IPS-11a (cell line): ENCODE measurements around the gene WDR5B.
A peak's percentile ranks its signal among the peaks of the same experiment; 100 is the strongest.
"Not testable (repeated sequence)": the region's sequence is repeated elsewhere in the genome, so short reads cannot be mapped to it uniquely, and the experiment has no call there.

Experiments used
- H3K4me3 ChIP-seq: one replicate; pipeline ENCODE4 v1.5.1; 2013; ENCODE audit warnings: low read depth, low read length, control low read depth

The WDR5B gene

DNA sequence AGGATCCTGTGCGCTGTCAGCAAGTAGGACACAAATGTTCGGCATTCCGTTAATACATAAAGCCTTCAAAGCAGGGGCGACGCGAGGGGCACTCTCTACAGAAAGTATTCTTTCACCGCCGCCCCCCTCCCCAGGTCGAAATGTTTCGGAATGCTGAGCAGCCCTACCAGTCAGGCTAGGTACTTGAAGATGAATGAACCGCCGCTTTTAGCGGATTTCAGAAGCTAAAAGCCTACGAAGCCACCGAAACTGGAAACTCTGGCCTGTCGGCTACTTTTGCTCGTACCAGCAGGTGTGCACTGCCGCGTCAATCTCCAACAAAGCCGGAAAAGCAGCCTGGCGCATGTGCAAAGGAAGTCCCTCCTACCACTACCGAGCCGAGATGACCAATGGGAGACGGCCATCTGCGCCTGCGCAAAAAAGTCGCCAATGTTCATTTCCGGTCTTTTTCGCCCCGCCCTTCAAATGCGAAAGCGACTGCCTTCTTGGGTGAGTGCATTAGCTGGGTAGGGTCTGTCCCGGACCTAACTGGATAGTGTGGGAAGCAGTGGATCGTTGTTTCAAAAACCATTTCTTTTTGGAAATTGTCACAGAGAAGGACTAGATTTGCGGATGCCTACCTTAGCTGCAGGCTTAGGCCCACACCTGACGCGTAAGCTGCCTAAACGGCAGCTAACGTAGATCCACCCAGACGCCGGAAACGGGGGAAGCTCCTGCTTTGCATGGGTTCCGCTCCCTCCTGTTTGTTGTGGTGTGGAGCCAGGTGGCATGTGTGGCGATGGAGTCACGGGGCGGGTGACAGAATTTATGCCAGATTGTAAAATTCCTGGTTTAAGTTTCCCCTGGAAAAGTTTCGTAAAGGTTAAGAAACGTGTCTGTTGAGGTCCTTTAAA, at the start of gene WDR5B:
WDR5B (minus strand) TSS at position 301 of the 893 bp plus-strand sequence. CDS start 534 bp downstream, outside the sequence.
- peak within 1 kb of the TSS; percentile 99 for H3K4me3 ChIP-seq

GRCh38 chr3:122464659-122465058, 48.8 kb upstream of the WDR5B start:
- no peak overlapping the region for H3K4me3 ChIP-seq

- no peak overlapping the region for H3K4me3 ChIP-seq
Measured at GRCh38 chr3:122462406-122462805, 46.5 kb upstream of the WDR5B start.

- H3K4me3 ChIP-seq, result no peak overlapping the region
Measured at GRCh38 chr3:122461806-122462205, 45.9 kb upstream of the WDR5B start.

DNA sequence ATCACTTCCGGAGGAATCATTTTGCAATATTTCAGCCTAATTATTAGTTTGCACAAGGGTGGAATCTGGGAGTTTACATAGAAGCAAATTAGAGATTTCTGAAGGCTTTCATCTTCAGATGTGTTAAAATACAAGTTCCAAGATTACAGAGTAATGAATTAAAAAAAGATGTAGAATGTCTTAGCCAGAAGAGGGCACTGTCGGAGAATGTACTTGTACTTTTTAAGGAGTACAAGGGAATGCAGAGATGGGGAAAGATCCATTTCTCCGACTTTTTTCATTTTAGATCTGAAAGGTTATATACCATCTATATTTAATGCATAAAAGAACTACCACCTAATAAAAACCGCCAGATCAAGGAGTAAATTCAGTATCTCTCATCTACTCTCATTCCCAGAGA, 43.1 kb upstream of the WDR5B start:
- no peak overlapping the region for H3K4me3 ChIP-seq

DNA sequence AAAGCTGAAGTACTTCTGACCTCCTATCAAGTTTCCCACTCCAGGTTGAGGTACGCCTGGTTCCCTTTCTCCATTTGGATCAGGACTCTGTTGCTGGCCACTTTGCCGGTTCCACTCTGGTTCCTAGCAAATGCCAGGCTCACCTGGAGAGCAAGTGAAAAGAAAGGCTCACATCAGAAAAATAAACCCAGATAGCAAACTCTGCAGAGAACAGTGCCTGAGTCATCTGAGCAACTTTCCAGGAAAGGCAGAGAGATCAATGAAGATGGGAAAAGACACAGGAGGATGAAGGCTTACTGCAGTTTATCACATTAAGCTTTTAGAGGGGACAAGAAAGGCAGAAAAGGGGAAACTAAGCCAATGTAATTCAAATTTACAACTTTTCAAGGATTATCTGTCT, 41.8 kb upstream of the WDR5B start:
- H3K4me3 ChIP-seq, result no peak overlapping the region

GRCh38 chr3:122456074-122456473, 40.2 kb upstream of the WDR5B start:
- H3K4me3 ChIP-seq, result no peak overlapping the region

DNA sequence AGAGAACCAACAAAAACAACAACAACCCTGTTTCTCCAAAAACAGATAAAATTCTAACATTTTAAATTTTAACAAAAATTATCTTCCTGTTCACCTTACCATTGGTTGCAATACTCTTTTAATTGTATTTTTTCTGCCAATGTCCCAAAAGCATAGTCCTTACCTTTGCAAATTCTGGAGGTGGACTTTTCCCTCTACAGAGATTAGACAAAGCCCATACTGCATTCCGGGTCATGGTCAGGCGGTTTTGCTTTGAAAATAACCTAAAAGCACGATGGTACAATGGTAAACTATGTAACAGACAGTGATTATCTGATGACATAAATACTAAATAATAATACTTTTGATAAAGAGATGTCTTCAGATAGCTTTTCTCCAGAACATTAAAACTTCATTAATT, 35.5 kb upstream of the WDR5B start:
- no peak overlapping the region for H3K4me3 ChIP-seq

- H3K4me3 ChIP-seq, result not testable (repeated sequence)
Measured at GRCh38 chr3:122448218-122448617, 32.4 kb upstream of the WDR5B start.

DNA sequence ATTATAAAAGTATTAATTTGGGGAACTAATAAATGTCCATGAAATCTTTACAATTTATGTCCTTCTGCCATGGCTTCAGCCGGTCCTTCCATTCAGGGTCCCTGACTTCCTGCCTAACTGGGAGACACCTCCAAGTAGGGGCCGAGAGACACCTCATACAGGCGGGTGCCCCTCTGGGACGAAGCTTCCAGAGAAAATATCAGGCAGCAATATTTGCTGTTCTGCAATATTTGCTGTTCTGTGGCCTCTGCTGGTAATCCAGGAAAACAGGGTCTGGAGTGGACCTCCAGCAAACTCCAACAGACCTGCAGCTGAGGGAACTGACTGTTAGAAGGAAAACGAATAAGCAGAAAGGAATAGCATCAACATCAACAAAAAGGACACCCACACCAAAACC, 28.6 kb upstream of the WDR5B start:
- H3K4me3 ChIP-seq, result not testable (repeated sequence)

DNA sequence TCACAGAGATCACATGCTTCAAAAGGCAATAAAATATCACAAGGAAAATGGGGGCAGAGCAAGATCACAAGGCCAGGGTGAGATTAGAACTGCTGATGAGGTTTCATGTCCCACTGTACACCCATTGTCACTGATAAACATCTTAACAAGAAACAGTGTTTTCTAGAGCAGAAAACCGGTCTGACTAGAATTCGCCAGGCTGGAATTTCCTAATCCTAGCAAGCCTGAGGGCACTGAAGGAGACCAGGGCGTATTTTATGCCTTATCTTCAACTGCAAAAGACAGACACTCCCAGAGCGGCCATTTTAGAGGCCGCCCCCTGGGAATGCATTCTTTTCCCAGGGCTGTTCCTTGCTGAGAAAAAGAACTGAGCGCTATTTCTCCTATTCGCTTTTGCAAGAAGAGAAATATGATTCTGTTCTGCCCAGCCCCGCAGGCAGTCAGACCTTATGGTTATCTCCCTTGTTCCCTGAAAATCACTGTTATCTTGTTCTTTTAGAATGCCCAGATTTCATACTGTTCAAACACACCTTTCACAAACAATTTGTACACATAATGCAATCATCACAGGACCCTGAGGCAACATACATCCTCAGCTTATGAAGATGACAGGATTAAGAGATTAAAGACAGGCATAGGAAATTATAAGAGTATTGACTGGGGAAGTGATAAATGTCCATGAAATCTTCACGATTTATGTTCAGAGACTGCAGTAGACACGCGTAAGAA, 28.1 kb upstream of the WDR5B start:
- H3K4me3 ChIP-seq, result not testable (repeated sequence)

- H3K4me3 ChIP-seq, result no peak overlapping the region
Measured at GRCh38 chr3:122443090-122443489, 27.2 kb upstream of the WDR5B start.

DNA sequence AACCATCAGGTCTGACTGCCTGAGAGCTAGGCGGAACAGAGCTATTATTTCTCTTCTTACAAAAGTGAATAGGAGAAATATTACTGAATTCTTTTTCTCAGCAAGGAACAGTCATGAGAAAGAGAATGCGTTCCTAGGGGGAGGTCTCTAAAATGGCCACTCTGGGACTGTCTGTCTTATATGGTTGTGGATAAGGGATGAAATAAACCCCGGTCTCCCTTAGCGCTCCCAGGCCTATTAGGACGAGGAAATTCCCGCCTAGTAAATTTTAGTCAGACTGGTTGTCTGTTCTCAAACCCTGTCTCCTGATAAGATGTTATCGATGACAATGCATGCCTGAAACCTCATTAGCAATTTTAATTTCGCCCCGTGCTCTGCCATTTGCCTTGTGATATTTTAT, 20.1 kb upstream of the WDR5B start:
- H3K4me3 ChIP-seq, result no peak overlapping the region

GRCh38 chr3:122430371-122430770, 14.5 kb upstream of the WDR5B start:
- H3K4me3 ChIP-seq, result no peak overlapping the region

DNA sequence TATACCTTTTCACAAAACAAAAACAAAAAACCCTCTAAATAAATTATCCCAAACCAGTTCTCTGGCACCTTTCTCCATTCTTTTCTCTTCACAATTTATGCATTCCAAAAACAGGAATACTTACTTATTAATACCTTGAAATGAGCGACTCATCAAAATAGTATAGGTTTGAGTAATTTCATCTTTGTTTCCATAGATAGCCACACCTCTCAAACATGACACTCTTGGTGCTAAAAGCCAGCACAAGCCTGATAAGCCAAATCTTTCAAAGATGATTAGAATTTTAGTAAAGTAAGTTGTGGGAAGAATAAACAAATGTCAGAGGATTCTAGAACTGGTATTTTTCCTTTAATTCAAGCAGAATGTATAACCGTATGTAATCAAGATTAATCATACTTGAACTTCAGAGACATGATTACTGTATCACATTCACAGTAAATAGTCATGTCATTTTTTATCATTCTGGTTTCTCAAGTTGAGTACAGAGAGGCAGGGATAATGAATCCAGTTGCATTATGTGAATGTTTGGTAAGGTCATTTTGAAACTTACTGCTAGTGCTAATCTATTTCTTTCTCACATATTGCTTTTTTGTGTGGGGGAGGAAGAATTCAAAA, 12.1 kb upstream of the WDR5B start:
- no peak overlapping the region for H3K4me3 ChIP-seq

- no peak overlapping the region for H3K4me3 ChIP-seq
Measured at GRCh38 chr3:122421836-122422235, 6.0 kb upstream of the WDR5B start.

DNA sequence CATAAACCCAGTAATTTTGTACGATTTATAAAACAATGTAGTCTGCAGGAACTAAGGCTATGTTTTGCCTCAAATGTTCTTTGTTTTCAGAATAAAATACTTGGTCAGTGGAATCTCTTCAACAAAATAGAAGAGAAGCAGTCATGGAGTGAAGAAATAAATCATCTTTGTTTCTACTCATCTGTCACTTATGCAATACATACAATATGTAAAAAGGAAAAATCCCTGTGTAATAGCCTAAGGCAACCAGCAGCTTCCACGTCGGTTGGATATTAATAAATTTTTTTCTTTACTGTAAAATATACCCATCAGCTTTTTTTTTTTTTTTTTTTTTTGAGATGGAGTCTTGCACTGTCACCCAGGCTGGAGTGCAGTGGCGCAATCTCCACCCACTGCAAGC, 5.2 kb upstream of the WDR5B start:
- no peak overlapping the region for H3K4me3 ChIP-seq

DNA sequence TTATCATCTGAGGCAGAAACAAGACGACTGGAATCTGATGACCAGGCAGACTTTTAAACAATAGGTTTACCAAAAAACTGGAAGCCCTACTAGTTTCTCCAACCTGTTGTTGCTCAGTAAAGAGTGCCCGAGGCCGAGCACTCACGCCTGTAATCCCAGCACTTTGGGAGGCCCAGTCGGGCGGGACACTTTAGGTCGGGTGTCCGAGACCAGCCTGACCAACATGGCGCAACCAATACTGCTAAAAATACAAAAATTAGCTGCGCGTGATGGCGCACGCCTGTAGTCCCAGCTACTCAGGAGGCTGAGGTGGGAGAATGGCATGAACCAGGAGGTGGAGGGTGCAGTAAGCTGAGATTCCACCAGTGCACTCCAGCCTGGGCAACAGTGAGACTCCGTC, 1.1 kb upstream of the WDR5B start:
- peak overlapping the region; percentile 99 for H3K4me3 ChIP-seq

- peak overlapping the region; percentile 99 for H3K4me3 ChIP-seq
Measured at GRCh38 chr3:122415104-122415744, 638 bp downstream of the WDR5B start.

- H3K4me3 ChIP-seq, result no peak overlapping the region
Measured at GRCh38 chr3:122414391-122414790, 1.5 kb downstream of the WDR5B start.

- H3K4me3 ChIP-seq, result no peak overlapping the region
Measured at GRCh38 chr3:122410639-122411038, 5.2 kb downstream of the WDR5B start.
